ENCODE measurements around the gene STX7.
"Not testable (repeated sequence)": the region's sequence is repeated elsewhere in the genome, so short reads cannot be mapped to it uniquely, and the experiment has no call there.

STX7 gene

GRCh38 chr6:132512638-132513632, at the start of gene STX7:
TSS of gene STX7 (minus strand) at chr6:132513116. CDS start at chr6:132503530, 9,586 bp downstream.
- peak; percentile 64 to 74 for DNase-seq (ENCODE audit: low read depth in 2 of 2, low spot score in 1 of 2)

GRCh38 chr6:132560087-132560486, 47.2 kb upstream of the STX7 start:
- DNase-seq (ENCODE audit: low read depth in 2 of 2, low spot score in 1 of 2): not testable (repeated sequence)

GRCh38 chr6:132552372-132552771, 39.5 kb upstream of the STX7 start, which contains the start of gene TAAR8:
TSS of gene TAAR8 (plus strand) at chr6:132552672. CDS start at chr6:132552693, 21 bp downstream.
- DNase-seq (ENCODE audit: low read depth in 2 of 2, low spot score in 1 of 2): no peak

GRCh38 chr6:132551214-132551613, 38.3 kb upstream of the STX7 start:
- DNase-seq (ENCODE audit: low read depth in 2 of 2, low spot score in 1 of 2): no peak

GRCh38 chr6:132548746-132549463, 36.0 kb upstream of the STX7 start:
- DNase-seq (ENCODE audit: low read depth in 2 of 2, low spot score in 1 of 2): no peak

GRCh38 chr6:132544826-132545225, 31.9 kb upstream of the STX7 start:
- no peak for DNase-seq (ENCODE audit: low read depth in 2 of 2, low spot score in 1 of 2)

- DNase-seq (ENCODE audit: low read depth in 2 of 2, low spot score in 1 of 2): no peak
Observed at GRCh38 chr6:132537977-132538376, 25.1 kb upstream of the STX7 start, which contains the start of gene TAAR9. TSS of gene TAAR9 (plus strand) at chr6:132538277. CDS start at chr6:132538290, 13 bp downstream.

- no peak for DNase-seq (ENCODE audit: low read depth in 2 of 2, low spot score in 1 of 2)
Observed at GRCh38 chr6:132537145-132537544, 24.2 kb upstream of the STX7 start.

GRCh38 chr6:132534546-132534945, 21.6 kb upstream of the STX7 start:
- DNase-seq (ENCODE audit: low read depth in 2 of 2, low spot score in 1 of 2): not testable (repeated sequence)

GRCh38 chr6:132530293-132530974, 17.5 kb upstream of the STX7 start:
- peak; percentile 49 to 56 for DNase-seq (ENCODE audit: low read depth in 2 of 2, low spot score in 1 of 2)

GRCh38 chr6:132527791-132528190, 14.9 kb upstream of the STX7 start:
- no peak for DNase-seq (ENCODE audit: low read depth in 2 of 2, low spot score in 1 of 2)

GRCh38 chr6:132526461-132526860, 13.5 kb upstream of the STX7 start:
- no peak for DNase-seq (ENCODE audit: low read depth in 2 of 2, low spot score in 1 of 2)

- no peak for DNase-seq (ENCODE audit: low read depth in 2 of 2, low spot score in 1 of 2)
Observed at GRCh38 chr6:132525866-132526265, 12.9 kb upstream of the STX7 start.

- DNase-seq (ENCODE audit: low read depth in 2 of 2, low spot score in 1 of 2): no peak
Observed at GRCh38 chr6:132524646-132525045, 11.7 kb upstream of the STX7 start.

GRCh38 chr6:132520953-132521352, 8.0 kb upstream of the STX7 start:
- DNase-seq (ENCODE audit: low read depth in 2 of 2, low spot score in 1 of 2): no peak

- no peak for DNase-seq (ENCODE audit: low read depth in 2 of 2, low spot score in 1 of 2)
Observed at GRCh38 chr6:132515386-132515785, 2.5 kb upstream of the STX7 start.

- DNase-seq (ENCODE audit: low read depth in 2 of 2, low spot score in 1 of 2): no peak
Observed at GRCh38 chr6:132513831-132514545, 1.1 kb upstream of the STX7 start.

- no peak for DNase-seq (ENCODE audit: low read depth in 2 of 2, low spot score in 1 of 2)
Observed at GRCh38 chr6:132512342-132512637, 626 bp downstream of the STX7 start.

GRCh38 chr6:132511831-132512220, 1.1 kb downstream of the STX7 start:
- no peak for DNase-seq (ENCODE audit: low read depth in 2 of 2, low spot score in 1 of 2)

- DNase-seq (ENCODE audit: low read depth in 2 of 2, low spot score in 1 of 2): no peak
Observed at GRCh38 chr6:132511210-132511830, 1.6 kb downstream of the STX7 start.
